ENCODE results near the gene SF3B4.
"Not testable (repeated sequence)": the region's sequence is repeated elsewhere in the genome, so short reads cannot be mapped to it uniquely, and the experiment has no call there.

SF3B4 gene

GRCh38 chr1:149903836-149904491, 23.6 kb downstream of the SF3B4 start:
- in situ Hi-C loops (cut with MboI; ENCODE audit: low sequenced_read_pairs, unreplicated experiment) = no loop called here
- DNase-seq (ENCODE audit: low spot score) = no peak
- TF ChIP-seq CTCF (IDR thresholded peaks at IDR 0.05; ENCODE audit: borderline replicate concordance, control extremely low read depth, extremely low read depth, insufficient read depth, missing control alignments) = no peak

GRCh38 chr1:149899460-149900284, 27.9 kb downstream of the SF3B4 start, which contains the start of gene BOLA1:
Gene BOLA1, plus strand, starts transcription at chr1:149899568. Its CDS starts 492 bp downstream, at chr1:149900060.
- in situ Hi-C loops (cut with MboI; ENCODE audit: low sequenced_read_pairs, unreplicated experiment) = loop anchor here (10.0 kb wide), 1 partner anchor 155 kb away; no protein-coding TSS in a partner anchor
- no peak for TF ChIP-seq CTCF (IDR thresholded peaks at IDR 0.05; ENCODE audit: borderline replicate concordance, control extremely low read depth, extremely low read depth, insufficient read depth, missing control alignments)
- peak; percentile 95 for DNase-seq (ENCODE audit: low spot score)

GRCh38 chr1:149896575-149896974, 31.0 kb downstream of the SF3B4 start:
- in situ Hi-C loops (cut with MboI; ENCODE audit: low sequenced_read_pairs, unreplicated experiment) = loop anchor here (10.0 kb wide), 1 partner anchor 158 kb away; no protein-coding TSS in a partner anchor
- DNase-seq (ENCODE audit: low spot score) = no peak
- no peak for TF ChIP-seq CTCF (IDR thresholded peaks at IDR 0.05; ENCODE audit: borderline replicate concordance, control extremely low read depth, extremely low read depth, insufficient read depth, missing control alignments)

DNA sequence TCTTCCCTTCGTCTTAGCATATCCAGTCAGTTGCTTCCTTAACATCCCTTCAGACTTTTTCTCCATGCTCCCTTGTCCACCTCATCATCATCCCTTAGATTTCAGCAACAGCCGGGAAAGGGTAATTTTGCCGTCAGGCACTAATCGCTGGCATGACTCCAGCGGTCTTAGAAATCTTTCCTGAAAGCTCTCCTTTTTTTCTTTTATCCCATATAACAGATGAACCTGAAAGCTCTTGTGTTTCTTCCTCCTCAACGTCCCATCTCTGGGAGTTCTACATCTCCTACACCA, 38.7 kb downstream of the SF3B4 start:
- in situ Hi-C loops (cut with MboI; ENCODE audit: low sequenced_read_pairs, unreplicated experiment) = no loop called here
- DNase-seq (ENCODE audit: low spot score) = no peak

DNA sequence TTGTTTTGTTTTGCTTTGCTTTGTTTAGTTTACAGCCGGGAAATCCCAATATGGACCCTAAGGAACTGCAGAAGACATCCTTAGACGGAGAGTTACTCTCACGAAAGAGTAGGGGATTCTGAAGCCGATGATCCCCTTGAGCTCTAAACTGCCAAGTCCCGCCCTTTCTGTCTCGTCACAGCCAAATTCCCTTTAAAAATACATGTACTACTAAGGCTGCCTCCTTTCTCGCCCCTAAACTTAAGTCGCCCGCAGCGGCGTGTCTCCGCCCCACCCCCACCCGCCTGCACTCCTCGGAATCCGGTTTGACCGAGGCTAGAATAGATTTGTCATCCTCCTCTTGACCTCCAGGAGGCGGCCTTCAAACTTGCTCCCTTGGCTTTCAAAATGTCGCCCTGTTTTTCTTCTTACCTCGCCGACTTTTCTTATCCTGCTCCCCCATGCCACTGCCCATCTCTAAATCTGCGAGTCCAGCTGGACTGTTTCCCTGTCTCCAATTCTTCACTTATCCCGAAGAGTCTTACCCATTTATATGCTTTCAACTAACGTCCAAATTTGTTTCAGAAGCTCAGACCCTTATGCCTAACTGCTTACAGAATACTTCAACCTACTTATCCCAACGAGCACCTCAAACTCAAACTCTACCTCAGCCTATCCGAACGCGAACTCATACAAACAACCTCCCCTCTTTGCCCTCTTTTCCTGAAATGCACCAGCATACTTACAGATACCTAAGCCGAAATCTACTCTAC, 39.2 kb downstream of the SF3B4 start:
- in situ Hi-C loops (cut with MboI; ENCODE audit: low sequenced_read_pairs, unreplicated experiment) = no loop called here
- peak; percentile 61 for TF ChIP-seq CTCF (IDR thresholded peaks at IDR 0.05; ENCODE audit: borderline replicate concordance, control extremely low read depth, extremely low read depth, insufficient read depth, missing control alignments)
- peak; percentile 81 for DNase-seq (ENCODE audit: low spot score)

More for the DNA sequence above, 38.7 kb downstream of the SF3B4 start:
- TF ChIP-seq CTCF (IDR thresholded peaks at IDR 0.05; ENCODE audit: borderline replicate concordance, control extremely low read depth, extremely low read depth, insufficient read depth, missing control alignments) = no peak

GRCh38 chr1:149887456-149888246, 40.0 kb downstream of the SF3B4 start:
- peak; percentile 84 for DNase-seq (ENCODE audit: low spot score)
- in situ Hi-C loops (cut with MboI; ENCODE audit: low sequenced_read_pairs, unreplicated experiment) = no loop called here
- TF ChIP-seq CTCF (IDR thresholded peaks at IDR 0.05; ENCODE audit: borderline replicate concordance, control extremely low read depth, extremely low read depth, insufficient read depth, missing control alignments) = no peak

- in situ Hi-C loops (cut with MboI; ENCODE audit: low sequenced_read_pairs, unreplicated experiment); DNase-seq (ENCODE audit: low spot score): not testable (repeated sequence)
Measured at GRCh38 chr1:149887196-149887455, 40.5 kb downstream of the SF3B4 start.
